Stimulated activated CD8-positive, alpha-beta memory T cell treated with anti-CD3 and anti-CD28 coated beads, Interleukin-4, amount 100 ng/mL, for 48 hours (primary cell): ENCODE data around the gene CSPG5.

Experiments
- DNase-seq: peaks from one replicate; pipeline ENCODE4 v3.0.0-alpha.2; 2020

The CSPG5 gene

DNA sequence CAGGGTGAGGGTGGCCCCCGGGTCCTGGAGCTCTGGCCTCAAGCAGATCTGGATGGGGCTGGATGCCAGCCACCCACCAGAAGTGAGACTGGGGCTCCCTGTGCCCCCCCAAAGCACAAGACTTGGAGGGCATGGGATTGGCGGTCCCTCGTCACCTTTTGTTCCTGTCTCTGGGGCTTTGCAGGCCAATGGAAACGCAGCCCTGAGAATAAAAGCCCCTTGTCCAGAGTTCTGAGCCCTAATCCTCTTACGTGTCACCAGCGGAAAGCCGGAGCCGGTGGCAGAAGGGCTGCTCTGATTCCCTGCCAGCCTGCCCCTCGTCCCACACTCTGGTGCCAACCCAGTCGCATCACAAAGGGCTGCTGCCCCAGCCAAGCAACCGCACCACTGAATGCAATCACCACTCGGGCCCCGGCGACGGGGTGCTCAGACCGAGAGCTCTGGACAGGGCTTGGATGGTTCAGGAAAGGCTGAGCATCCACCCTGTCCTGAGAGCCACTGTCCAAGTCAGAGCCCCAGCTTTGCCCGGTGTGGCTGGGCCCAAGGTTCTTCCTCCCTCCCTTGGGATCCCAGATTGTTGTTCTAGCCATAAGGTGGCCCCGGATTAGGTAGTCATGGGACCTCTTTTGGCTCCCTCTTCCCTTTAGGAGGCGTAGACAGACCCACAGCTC, 42.3 kb downstream of the CSPG5 start:
- no peak for DNase-seq

DNA sequence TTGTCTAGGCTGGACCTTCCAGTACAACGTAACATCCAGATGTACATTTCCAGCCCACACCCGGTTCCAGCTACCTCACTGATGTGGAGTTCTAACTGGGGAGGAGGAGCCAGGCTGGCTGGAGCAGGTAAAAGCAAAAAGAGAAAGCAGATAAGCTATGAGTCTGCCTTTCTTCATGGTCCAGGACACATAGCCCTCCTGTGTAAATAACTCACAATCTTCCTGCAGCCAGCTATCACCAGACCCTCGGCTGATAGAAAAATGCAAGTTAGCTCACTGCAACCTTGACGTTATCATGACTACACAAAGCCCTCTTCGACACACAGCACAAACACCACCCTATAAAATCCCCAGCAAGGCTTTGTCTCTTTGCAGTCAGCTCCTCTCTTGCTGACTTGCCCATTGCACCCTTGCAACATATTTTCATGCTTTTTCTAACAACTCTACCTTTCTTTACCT, 44.6 kb downstream of the CSPG5 start:
- DNase-seq: no peak

DNA sequence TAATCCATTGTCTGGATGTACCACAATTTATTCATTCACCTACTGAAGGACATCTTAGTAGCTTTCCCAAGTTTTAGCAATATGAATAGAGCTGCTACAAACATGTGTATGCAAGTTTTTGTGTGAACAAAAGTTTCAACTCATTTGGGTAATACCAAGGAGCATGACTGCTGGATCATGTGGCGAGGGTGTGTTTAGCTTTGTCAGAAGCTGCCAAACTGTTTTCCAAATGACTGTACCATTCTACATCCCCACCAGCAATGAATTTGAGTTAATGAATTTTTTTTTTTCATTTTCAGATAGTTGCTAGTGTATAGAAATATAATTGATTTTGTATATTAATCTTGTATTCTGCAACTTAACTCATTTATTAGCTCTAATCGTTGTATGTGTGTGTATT, 45.2 kb downstream of the CSPG5 start:
- no peak for DNase-seq

DNA sequence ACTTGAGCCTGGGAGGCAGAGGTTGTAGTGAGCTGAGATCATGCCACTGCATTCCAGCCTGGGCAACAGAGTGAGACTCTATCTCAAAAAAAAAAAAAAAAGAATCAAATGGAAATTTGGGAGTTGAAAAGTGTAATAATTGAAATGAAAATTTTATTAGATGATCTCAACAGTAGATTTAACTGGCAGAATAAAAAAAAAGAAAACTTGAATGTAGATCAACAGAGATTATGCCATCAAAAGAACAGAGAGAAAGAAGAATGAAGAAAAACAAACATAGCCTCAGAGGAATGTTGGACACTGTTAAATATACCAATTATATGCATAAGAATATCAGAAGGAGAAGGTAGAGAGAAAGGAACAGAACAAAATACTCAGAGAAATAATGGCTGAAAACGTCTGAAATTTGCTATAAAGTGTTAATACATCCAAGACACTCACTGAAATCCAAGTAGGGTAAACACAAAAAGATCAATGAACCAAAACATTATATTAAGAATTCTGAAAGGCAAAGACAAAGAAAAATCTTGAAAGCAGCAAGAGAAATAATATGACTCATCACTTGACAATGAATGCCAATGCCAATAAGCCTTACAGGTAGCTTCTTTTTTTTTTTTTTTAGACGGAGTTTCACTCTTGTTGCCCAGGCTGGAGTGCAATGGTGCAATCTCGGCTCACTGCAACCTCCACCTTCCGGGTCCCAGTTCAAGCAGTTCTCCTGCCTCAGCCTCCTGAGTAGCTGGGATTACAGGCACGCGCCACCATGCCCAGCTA, 50.5 kb downstream of the CSPG5 start:
- no peak for DNase-seq

DNA sequence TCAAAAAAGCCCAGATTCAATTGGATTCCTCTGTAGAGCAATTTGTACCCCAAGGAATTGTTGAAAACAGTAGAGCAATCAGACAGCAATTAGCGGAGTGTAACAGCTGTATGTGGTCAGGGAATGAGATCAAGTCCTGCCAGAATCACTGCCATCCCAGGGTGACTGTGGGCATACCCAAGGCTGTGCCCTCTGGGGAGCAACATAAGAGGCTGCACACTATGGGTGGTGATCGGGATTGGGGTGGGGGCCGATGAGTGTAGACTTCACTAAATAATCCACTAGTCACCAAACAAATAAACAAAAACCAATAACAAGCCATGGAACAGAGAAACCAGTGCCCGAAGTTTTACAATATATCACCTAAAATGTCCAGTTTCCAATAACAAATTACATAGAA, 53.0 kb downstream of the CSPG5 start:
- DNase-seq: no peak

DNA sequence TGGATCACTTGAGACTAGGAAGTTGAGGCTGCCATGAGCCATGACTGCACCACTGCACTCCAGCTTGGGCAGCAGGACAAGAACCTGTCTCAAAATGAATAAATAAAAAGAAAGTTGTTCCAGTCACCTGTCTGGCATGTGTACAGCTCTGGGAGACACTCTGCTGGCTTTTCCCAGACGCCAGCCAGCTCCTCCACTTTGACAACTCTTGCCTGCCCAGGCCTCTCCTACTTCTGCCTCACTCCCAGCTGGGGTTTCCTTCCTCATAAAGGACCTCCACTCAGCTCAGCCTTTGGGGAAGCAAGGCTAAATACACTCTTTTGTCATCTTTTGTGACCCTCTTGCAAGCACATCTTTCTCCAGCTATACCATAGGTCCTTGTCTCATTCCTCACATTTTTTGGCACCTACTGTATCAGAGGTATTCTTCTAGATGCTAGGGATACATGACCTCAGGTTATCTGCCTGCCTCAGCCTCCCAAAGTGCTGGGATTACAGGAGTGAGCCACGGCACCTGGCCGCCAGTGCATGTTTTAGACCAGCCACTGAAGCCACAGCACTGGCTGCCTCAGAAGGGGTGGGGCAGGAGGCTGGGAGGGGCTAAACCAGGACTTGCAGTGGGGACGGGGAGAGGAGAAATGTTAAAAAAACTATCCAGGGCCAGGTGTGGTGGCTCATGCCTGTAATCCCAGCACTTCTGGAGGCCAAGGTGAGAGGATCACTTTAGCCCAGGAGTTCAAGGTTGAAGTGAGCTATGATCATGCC, 55.2 kb downstream of the CSPG5 start:
- no peak for DNase-seq

DNA sequence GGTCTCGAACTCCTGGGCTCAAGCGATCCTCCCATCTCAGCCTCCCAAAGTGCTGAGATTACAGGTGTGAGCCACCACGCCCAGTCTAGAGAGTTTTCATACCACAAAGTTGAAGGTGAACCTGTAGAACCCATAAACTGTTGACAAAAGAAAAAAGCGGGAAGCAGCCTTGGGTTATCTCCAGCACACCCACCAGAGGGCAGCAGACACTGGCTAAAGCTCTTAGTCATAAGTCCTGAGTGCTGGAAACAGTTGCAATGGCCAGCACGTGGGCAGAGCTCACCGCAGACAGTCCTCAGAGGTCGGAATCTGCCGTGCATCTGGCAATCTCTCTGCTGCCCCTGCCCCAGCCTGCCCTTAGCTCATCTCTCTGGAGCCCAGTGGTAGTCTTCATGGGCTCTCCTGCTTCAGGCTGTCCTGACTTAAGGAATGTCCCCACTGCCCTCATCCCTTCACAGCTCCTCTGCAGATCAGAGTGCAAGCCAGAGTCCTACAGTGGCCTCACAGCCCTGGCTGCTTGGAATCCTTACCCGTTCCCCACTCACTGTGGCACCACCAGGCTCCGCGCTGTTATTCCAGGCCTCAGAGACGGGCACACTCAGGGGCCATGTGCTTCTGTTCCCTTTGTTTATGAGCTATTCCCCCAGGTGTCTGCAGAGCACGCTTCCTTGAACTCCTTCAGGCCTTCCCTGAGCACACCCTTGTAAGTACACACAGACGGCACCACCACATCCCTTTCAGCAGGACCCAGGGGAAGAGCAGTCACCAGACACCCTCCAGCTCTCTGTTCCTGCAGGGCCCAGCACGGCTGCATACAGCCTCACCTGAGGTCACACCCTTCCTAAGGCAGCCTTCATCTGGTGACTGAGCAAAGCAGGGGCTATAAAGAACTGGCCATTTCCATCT, 56.3 kb downstream of the CSPG5 start:
- peak; percentile 84 for DNase-seq

DNA sequence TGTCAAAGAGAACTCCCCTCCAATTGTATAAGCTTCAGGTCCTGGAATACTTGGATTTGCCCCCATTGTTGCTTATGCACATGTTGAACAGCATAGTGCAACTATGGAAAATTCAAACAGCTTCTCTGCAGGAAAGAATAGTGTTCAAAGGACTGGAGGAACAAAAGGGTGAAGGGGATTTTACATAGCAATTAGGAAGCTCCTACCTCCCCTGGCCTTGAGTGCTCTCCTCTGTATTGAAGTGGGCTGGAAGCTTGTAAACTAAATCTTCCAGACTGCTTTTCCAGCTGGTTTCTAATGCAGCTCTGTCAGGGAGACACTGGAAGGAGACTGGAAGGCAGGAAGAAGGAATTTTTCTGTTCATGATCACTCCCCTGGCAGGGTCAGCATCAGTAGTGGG, 57.9 kb downstream of the CSPG5 start:
- no peak for DNase-seq

DNA sequence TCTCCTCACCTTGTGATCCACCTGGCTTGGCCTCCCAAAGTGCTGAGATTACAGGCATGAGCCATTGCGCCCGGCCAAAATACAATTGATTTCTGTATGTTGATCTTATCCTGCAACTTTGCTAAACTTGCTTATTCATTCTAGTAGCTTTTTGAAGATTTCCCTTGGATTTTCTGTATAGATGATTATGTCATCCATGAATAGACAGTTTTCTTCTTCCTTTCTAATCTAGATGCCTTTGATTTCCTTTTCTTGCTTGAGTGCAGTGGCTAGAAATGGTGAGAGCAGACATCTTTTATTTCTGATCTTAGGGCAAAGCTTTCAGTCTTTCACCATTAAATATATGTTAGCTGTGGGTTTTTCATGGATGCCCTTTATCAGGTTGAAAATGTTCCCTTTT, 60.7 kb downstream of the CSPG5 start:
- DNase-seq: no peak

DNA sequence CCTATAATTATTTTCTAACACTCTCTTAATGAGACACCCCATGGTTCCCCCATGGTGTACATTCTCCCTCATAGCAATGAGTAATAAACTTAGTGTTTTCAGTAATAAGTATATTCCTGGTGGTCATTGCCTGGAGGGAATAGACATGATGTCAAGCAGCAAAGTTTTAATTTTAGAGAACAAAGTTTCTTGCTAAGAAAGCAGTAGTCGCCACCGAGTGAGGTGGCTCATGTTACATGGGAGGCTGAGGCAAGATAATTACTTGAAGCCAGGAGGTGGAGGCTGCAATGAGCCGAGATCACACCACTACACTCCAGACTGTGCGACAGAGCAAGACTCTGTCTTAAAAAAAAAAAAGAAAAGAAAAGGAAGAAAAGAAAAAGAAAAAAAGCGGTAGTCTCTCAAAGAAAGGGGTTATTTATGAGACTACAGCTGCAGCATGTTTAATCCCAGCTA, 62.8 kb downstream of the CSPG5 start:
- no peak for DNase-seq

DNA sequence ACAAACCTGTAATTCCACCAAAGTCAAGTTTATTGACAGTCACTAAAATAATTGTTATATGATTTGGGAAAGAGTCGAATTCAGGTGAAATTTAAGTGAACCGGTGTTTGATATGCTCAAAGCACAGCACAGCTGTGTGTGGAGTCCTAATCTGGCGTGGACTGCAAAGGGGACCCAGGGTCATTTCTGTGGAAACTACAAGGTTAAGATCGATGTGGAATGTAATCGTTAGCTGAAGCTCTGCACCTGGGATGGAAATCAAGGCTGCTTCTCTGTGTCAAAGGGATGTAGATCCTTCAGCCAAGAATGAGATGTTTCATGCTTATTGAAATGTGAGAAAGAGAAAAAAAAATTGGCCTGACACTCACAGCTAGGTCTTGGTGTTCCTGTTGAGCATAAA, 63.6 kb downstream of the CSPG5 start:
- DNase-seq: no peak

DNA sequence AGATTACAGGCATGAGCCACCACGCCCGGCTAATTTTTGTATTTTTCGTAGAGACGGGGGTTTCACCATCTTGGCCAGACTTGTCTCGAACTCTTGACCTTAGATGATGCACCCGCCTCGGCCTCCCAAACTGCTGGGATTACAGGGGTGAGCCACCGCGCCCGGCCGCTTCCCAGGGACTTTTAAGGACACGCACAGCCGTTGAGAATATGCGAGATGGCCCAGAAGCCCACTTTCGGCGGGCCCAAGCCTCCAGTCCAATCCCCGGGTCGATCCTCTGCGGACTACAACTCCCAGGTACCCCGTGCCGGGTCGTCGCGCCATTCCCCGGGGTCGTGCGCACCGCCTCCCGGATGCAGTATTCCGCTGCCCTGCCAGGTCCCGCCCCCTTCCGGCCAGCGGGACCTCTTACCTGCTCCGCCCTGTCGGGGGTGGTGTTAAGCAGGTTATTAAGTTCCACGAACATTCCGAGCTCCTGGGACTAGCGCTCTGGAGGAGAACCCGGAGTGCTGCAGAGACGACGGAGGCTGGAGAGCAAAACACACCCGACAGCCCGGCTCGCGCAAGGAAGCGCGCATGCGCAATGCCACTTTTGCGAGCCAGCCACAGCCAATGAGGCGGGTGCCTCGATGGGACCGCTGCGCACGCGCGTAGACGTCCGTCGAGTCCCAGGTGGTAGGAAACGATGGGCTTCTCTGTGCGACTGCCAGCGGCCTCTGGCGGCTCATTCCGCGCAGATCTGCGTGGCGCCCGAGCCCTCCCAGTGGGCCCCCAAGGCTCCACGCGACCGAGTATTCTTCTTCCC, 65.3 kb downstream of the CSPG5 start, which contains the start of gene ELP6:
ELP6 (minus strand) TSS at position 588 of the 805 bp plus-strand sequence; CDS start at position 466, 122 bp downstream.
- peak; percentile 97 for DNase-seq

DNA sequence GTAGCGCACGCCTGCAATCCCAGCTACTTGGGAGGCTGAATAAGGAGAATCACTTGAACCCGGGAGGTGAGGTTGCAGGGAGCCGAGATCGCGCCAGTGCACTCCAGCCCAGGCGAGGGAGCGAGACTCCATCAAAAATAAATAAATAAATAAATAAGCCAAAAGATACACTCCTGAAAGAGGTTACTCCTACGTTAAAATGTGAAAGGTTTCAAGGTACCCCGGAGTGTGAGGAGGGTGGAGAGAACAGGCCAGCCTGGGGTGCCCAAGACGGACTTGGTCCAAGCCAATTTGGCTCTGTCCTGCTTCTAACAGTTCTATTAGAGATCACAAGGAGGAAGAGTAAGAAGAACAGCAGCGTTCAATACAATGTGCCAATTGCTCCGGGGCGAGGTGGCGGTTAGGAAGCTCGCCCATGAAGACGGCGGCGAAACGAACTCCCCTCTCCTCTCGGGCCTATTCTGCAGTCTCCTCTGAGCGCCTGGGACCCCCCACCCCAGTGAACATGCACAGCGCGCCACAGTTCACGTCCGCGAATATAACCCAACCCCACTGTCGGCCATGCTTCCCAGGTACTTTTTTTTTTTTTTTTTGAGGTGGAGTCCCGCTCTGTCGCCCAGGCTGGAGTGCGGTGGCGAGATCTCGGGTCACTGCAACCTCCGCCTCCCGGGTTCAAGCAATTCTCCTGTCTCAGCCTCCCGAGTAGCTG, 66.1 kb downstream of the CSPG5 start:
- peak; percentile 45 for DNase-seq
